K562 (cell line): Measurements from ENCODE around the gene HTT-AS. TPM values are rescaled to one million over a fixed set of nuclear protein-coding genes. Genes with fewer than 3 reads are reported as not detected.
A peak's percentile ranks its signal among the peaks of the same experiment; 100 is the strongest.

Source experiments
- CCAR2 ChIP-seq: fragments of 200-400 bp; formaldehyde crosslinking; IDR thresholded peaks from 2 replicates; pipeline ENCODE4 v1.6.1; 2017; ENCODE audit warnings: mild to moderate bottlenecking, low read depth, low read length
- HSF4 ChIP-seq: fragments of 250-450 bp; sonication (Bioruptor Pico); IDR thresholded peaks from 2 replicates; pipeline ENCODE4 v2.1.2; 2022; ENCODE audit warnings: mild to moderate bottlenecking, moderate library complexity, borderline replicate concordance
- KAT7 ChIP-seq: sonication (generic); formaldehyde crosslinking; IDR thresholded peaks from 2 replicates; pipeline ENCODE4 v1.8.0; 2022; ENCODE audit warnings: missing genetic modification reagents, mild to moderate bottlenecking, borderline replicate concordance
- OTX1 ChIP-seq: fragments of 450-650 bp; formaldehyde crosslinking; IDR thresholded peaks from 2 replicates; pipeline ENCODE4 v1.4.0; 2022; ENCODE audit warnings: mild to moderate bottlenecking
- PHB2 ChIP-seq: fragments of 450-650 bp; IDR thresholded peaks from 2 replicates; pipeline ENCODE4 v1.6.1; 2017; ENCODE audit warnings: low read depth
- PRPF4 ChIP-seq: fragments of 200-400 bp; formaldehyde crosslinking; IDR thresholded peaks from one replicate; pipeline ENCODE4 v1.6.1; 2017; ENCODE audit warnings: low read length, low read depth, mild to moderate bottlenecking; ENCODE audit not compliant: insufficient read depth, poor library complexity, severe bottlenecking
- SIN3A ChIP-seq, 2 experiments: fragments of 150-350 bp in 1 of 2; IDR thresholded peaks; 2 replicates each; pipeline ENCODE4 v1.6.1; 2011 to 2016; ENCODE audit warnings: borderline replicate concordance in 2 of 2, low read depth in 2 of 2, low read length in 2 of 2, mild to moderate bottlenecking in 2 of 2, moderate library complexity in 2 of 2; ENCODE audit not compliant: control insufficient read depth in 1 of 2
- TARDBP ChIP-seq: fragments of 450-650 bp; IDR thresholded peaks from 2 replicates; pipeline ENCODE4 v1.6.1; 2016
- TCF7 ChIP-seq: sonication (generic); IDR thresholded peaks from 2 replicates; pipeline ENCODE4 v1.6.1; 2016; ENCODE audit warnings: antibody characterized with exemption, borderline replicate concordance
- ZNF217 ChIP-seq: sonication (generic); formaldehyde crosslinking; IDR thresholded peaks from 2 replicates; pipeline ENCODE4 v1.8.0; 2022; ENCODE audit warnings: mild to moderate bottlenecking, missing genetic modification reagents
- ZNF354B ChIP-seq: fragments of 250-450 bp; sonication (Bioruptor Pico); IDR thresholded peaks from 2 replicates; pipeline ENCODE4 v1.4.0; 2020
- ZNF408 ChIP-seq: fragments of 250-450 bp; sonication (Bioruptor Pico); IDR thresholded peaks from 2 replicates; pipeline ENCODE4 v1.4.0; 2020; ENCODE audit warnings: low read depth, mild to moderate bottlenecking, moderate library complexity
- ZNF740 ChIP-seq, 3 experiments: fragments of 200-800 bp in 1 of 3; sonication (Bioruptor generic) in 1 of 3; sonication (generic) in 1 of 3; formaldehyde crosslinking in 1 of 3; IDR thresholded peaks; 2 replicates each; pipeline versions ENCODE4 v1.6.1 to v1.8.0; 2016 to 2022; ENCODE audit warnings: mild to moderate bottlenecking in 2 of 3, missing compliant biosample characterization in 2 of 3, missing genetic modification characterization in 2 of 3, missing genetic modification reagents in 1 of 3
- polyA plus RNA-seq, 8 experiments: library from polyadenylated mRNA; depleted of rRNA in 4 of 8; stranded (reverse) in 5 of 8; unstranded in 3 of 8; fragments of >200 nt; fragmentation: Nextera tagmentation in 2 of 8; fragmentation: Illumina TruSeq in 1 of 8; extraction: Ambion mirVana in 2 of 8; extraction: Trizol in 1 of 8; gene quantifications; 2 replicates each; pipeline versions ENCODE4 v1.2.1 to v1.2.3, GENCODE V29; 2011 to 2014; ENCODE audit warnings: inconsistent platforms in 1 of 8, missing spikeins in 1 of 8
- total RNA-seq, 7 experiments: library from RNA; depleted of rRNA in 6 of 7; stranded (reverse); fragments of >200 nt in 6 of 7; fragmentation: Illumina TruSeq in 2 of 7; extraction: Trizol in 2 of 7; gene quantifications; 2 replicates each; pipeline versions ENCODE4 v1.2.1 to v1.2.3, GENCODE V29; 2011 to 2021; ENCODE audit warnings: low replicate concordance in 1 of 7
- TF ChIP-seq, protein P1 (sequence below): sonication (generic); formaldehyde crosslinking; IDR thresholded peaks from 2 replicates; pipeline ENCODE4 v1.8.0; 2023; ENCODE audit warnings: mild to moderate bottlenecking, missing genetic modification reagents
- TF ChIP-seq, protein P2 (sequence below): fragments of 250-450 bp; sonication (Bioruptor Pico); IDR thresholded peaks from 2 replicates; pipeline ENCODE4 v1.5.1; 2021; ENCODE audit warnings: mild to moderate bottlenecking
- TF ChIP-seq, protein P3 (sequence below): sonication (generic); IDR thresholded peaks from 2 replicates; pipeline ENCODE4 v1.6.1; 2016
- TF ChIP-seq, protein P4 (sequence below): fragments of 450-650 bp; IDR thresholded peaks from 2 replicates; pipeline ENCODE4 v1.6.1; 2017; ENCODE audit warnings: mild to moderate bottlenecking, moderate library complexity

Gene HTT-AS
- total and polyA plus RNA-seq, 9 of the 15 experiments (the other 6 are each of a cell fraction or from before 2014, with no cell fraction given) = not detected

DNA sequence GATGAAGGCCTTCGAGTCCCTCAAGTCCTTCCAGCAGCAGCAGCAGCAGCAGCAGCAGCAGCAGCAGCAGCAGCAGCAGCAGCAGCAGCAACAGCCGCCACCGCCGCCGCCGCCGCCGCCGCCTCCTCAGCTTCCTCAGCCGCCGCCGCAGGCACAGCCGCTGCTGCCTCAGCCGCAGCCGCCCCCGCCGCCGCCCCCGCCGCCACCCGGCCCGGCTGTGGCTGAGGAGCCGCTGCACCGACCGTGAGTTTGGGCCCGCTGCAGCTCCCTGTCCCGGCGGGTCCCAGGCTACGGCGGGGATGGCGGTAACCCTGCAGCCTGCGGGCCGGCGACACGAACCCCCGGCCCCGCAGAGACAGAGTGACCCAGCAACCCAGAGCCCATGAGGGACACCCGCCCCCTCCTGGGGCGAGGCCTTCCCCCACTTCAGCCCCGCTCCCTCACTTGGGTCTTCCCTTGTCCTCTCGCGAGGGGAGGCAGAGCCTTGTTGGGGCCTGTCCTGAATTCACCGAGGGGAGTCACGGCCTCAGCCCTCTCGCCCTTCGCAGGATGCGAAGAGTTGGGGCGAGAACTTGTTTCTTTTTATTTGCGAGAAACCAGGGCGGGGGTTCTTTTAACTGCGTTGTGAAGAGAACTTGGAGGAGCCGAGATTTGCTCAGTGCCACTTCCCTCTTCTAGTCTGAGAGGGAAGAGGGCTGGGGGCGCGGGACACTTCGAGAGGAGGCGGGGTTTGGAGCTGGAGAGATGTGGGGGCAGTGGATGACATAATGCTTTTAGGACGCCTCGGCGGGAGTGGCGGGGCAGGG is 711 bp upstream of the HTT-AS start (continued):
- TF ChIP-seq, protein P1, sequence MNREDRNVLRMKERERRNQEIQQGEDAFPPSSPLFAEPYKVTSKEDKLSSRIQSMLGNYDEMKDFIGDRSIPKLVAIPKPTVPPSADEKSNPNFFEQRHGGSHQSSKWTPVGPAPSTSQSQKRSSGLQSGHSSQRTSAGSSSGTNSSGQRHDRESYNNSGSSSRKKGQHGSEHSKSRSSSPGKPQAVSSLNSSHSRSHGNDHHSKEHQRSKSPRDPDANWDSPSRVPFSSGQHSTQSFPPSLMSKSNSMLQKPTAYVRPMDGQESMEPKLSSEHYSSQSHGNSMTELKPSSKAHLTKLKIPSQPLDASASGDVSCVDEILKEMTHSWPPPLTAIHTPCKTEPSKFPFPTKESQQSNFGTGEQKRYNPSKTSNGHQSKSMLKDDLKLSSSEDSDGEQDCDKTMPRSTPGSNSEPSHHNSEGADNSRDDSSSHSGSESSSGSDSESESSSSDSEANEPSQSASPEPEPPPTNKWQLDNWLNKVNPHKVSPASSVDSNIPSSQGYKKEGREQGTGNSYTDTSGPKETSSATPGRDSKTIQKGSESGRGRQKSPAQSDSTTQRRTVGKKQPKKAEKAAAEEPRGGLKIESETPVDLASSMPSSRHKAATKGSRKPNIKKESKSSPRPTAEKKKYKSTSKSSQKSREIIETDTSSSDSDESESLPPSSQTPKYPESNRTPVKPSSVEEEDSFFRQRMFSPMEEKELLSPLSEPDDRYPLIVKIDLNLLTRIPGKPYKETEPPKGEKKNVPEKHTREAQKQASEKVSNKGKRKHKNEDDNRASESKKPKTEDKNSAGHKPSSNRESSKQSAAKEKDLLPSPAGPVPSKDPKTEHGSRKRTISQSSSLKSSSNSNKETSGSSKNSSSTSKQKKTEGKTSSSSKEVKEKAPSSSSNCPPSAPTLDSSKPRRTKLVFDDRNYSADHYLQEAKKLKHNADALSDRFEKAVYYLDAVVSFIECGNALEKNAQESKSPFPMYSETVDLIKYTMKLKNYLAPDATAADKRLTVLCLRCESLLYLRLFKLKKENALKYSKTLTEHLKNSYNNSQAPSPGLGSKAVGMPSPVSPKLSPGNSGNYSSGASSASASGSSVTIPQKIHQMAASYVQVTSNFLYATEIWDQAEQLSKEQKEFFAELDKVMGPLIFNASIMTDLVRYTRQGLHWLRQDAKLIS (CRISPR knock-in tag) = 0 out of 2 replicates have a peak, but pooled peaks have one; percentile 47
- TF ChIP-seq HSF4 (no peak), TARDBP (0 out of 2 replicates have a peak, but pooled peaks have one; percentile 26), ZNF408 (CRISPR knock-in tag) (no peak), KAT7 (CRISPR knock-in tag) (0 out of 2 replicates have a peak, but pooled peaks have one; percentile 43), ZNF217 (CRISPR knock-in tag) (no peak), PRPF4 (no peak), PHB2 (no peak), ZNF354B (CRISPR knock-in tag) (no peak), ZNF740 (CRISPR knock-in tag; IDR thresholded peaks at IDR 0.05) (0 out of 2 replicates have a peak, but pooled peaks have one; percentile 10), ZNF740 (tag; IDR thresholded peaks at IDR 0.05) (no peak), CCAR2 (no peak), TCF7 (no peak), OTX1 (no peak), SIN3A (IDR thresholded peaks at IDR 0.05; ENCODE audit: borderline replicate concordance in 2 of 2, control insufficient read depth in 1 of 2, low read depth in 2 of 2, low read length in 2 of 2) (0 out of 4 replicates have a peak, but pooled peaks of 1 of the 2 experiments have one; percentile 35)
- TF ChIP-seq, protein P2, sequence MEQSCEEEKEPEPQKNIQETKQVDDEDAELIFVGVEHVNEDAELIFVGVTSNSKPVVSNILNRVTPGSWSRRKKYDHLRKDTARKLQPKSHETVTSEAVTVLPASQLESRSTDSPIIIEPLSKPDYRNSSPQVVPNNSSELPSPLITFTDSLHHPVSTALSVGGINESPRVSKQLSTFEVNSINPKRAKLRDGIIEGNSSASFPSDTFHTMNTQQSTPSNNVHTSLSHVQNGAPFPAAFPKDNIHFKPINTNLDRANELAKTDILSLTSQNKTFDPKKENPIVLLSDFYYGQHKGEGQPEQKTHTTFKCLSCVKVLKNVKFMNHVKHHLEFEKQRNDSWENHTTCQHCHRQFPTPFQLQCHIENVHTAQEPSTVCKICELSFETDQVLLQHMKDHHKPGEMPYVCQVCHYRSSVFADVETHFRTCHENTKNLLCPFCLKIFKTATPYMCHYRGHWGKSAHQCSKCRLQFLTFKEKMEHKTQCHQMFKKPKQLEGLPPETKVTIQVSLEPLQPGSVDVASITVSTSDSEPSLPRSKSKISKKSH = no peak
- TF ChIP-seq, protein P3, sequence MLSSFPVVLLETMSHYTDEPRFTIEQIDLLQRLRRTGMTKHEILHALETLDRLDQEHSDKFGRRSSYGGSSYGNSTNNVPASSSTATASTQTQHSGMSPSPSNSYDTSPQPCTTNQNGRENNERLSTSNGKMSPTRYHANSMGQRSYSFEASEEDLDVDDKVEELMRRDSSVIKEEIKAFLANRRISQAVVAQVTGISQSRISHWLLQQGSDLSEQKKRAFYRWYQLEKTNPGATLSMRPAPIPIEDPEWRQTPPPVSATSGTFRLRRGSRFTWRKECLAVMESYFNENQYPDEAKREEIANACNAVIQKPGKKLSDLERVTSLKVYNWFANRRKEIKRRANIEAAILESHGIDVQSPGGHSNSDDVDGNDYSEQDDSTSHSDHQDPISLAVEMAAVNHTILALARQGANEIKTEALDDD = no peak
- TF ChIP-seq, protein P4, sequence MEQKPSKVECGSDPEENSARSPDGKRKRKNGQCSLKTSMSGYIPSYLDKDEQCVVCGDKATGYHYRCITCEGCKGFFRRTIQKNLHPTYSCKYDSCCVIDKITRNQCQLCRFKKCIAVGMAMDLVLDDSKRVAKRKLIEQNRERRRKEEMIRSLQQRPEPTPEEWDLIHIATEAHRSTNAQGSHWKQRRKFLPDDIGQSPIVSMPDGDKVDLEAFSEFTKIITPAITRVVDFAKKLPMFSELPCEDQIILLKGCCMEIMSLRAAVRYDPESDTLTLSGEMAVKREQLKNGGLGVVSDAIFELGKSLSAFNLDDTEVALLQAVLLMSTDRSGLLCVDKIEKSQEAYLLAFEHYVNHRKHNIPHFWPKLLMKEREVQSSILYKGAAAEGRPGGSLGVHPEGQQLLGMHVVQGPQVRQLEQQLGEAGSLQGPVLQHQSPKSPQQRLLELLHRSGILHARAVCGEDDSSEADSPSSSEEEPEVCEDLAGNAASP = no peak
